A549 treated with CORT108297 at 1 μM for 4 hours (cell line): ENCODE measurements around the gene ABCC2. TPM values are rescaled to one million over a fixed set of nuclear protein-coding genes. Genes with fewer than 3 reads are reported as not detected.

Experiments
- total RNA-seq: library from RNA; stranded (reverse); fragments of 200-300 nt; extraction: Qiagen RNA extraction; gene quantifications from 5 replicates; pipeline ENCODE4 v1.2.3, GENCODE V29; 2022

ABCC2 gene
- 150 to 171 TPM (median 160 TPM) in 5 replicates for total RNA-seq

DNA sequence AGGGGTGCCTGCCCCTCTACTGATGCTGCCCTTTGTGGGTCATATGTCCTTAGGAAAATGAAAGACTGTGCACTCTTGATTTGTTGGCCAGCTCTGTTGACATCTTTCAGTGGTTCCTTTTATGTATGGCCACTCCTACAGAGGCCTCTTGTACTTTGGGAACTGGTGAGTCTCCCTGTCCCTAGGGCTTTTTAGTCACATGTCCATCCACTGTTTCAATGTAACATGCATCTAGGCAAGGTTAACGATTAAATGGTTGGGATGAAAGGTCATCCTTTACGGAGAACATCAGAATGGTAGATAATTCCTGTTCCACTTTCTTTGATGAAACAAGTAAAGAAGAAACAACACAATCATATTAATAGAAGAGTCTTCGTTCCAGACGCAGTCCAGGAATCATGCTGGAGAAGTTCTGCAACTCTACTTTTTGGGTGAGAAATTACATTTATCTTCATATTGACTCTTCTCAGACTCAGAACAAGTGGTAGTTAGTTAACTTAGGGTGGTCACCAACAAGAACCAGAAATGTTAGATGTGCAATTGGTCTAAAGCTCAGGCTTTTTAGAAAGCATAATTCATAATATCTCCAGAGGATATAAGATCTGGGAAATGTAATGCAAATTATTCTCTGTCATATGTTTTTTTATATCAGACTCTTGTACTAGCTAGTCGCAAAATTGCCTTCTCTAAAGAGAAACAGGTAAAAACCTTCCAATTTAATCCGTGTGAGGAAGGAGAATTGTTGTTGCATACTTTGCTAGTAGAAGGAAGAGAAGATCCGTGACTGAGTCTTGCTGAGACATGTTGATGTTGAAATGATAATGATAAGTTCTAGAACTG is at the start of gene ABCC2:
TSS of gene ABCC2 (plus strand) at position 194 of the 840 bp plus-strand sequence. CDS start at position 399, 205 bp downstream.

Other genes with a start within 250 kb of the ABCC2 start
- gene NKX2-3, start 249.7 kb upstream of the ABCC2 start, total RNA-seq, result 0.06 to 0.11 TPM in 2 of 5 replicates, not detected in the others
- gene SLC25A28, start 162.2 kb upstream of the ABCC2 start, total RNA-seq, result 22.7 to 30.5 TPM (median 27.9 TPM) in 5 replicates
- 10.7 to 15.0 TPM (median 13.9 TPM) in 5 replicates for gene ENTPD7, start 123.1 kb upstream of the ABCC2 start, total RNA-seq
- gene COX15, start 50.5 kb upstream of the ABCC2 start, total RNA-seq, result 29.4 to 32.8 TPM (median 31.2 TPM) in 5 replicates
- 31.2 to 37.2 TPM (median 36.9 TPM) in 5 replicates for gene CUTC, start 50.4 kb upstream of the ABCC2 start, total RNA-seq
- gene DNMBP, start 227.3 kb downstream of the ABCC2 start, total RNA-seq, result 25.5 to 34.2 TPM (median 31.1 TPM) in 5 replicates